ENCODE results near the gene CDC42SE2.

Gene CDC42SE2

GRCh38 chr5:131436081-131436480 is 172.2 kb downstream of the CDC42SE2 start:
- no peak overlapping the region for H3K4me3 ChIP-seq (ENCODE audit: low read length)
- no peak for TF ChIP-seq CTCF (IDR thresholded peaks at IDR 0.05; ENCODE audit: insufficient read depth, low read depth, low read length, missing control alignments)
- DNase-seq (ENCODE audit: low read depth), result no peak

- no peak for TF ChIP-seq CTCF (IDR thresholded peaks at IDR 0.05; ENCODE audit: insufficient read depth, low read depth, low read length, missing control alignments)
- peak; percentile 17 for DNase-seq (ENCODE audit: low read depth)
- H3K4me3 ChIP-seq (ENCODE audit: low read length), result no peak overlapping the region
Observed at GRCh38 chr5:131441184-131441583, 177.3 kb downstream of the CDC42SE2 start.
